GM21367 (cell line): ENCODE data around the gene DNAJC25.
"Not testable (repeated sequence)": the region's sequence is repeated elsewhere in the genome, so short reads cannot be mapped to it uniquely, and the experiment has no call there.

ENCODE experiments used
- ATAC-seq: cut with Tn5 transposase; IDR thresholded peaks from one replicate; pipeline ENCODE4 v1.9.1; 2021; ENCODE audit not compliant: unreplicated experiment

Gene DNAJC25

DNA sequence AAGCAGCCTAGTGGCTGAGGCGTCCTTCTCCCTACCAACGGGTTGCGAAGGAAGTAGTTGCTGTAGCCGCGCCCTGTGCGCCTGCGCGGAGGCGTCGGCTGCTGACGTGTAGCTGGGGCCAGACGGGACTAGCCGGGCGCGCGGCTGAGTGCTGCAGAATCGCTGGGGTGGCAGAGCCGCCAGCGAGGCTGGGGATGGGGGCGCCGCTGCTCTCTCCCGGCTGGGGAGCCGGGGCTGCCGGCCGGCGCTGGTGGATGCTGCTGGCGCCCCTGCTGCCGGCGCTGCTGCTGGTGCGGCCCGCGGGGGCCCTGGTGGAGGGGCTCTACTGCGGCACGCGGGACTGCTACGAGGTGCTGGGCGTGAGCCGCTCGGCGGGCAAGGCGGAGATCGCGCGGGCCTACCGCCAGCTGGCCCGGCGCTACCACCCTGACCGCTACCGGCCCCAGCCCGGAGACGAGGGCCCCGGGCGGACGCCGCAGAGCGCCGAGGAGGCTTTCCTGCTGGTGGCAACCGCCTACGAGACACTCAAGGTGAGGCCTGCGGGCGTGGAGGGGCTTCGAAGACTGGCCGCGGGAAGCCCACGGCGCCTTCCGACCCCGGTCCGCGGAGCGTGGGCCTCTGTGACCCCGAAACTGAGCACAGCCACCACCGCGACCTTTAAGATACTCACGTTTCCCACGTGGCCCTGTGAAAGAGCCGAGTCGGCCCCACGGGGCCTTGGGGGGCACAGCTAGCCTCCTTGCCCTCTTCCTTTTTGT is at the start of gene DNAJC25:
TSS of gene DNAJC25 (plus strand) at position 121 of the 758 bp plus-strand sequence. CDS start at position 195, 74 bp downstream.
- ATAC-seq = peak; percentile 98

DNA sequence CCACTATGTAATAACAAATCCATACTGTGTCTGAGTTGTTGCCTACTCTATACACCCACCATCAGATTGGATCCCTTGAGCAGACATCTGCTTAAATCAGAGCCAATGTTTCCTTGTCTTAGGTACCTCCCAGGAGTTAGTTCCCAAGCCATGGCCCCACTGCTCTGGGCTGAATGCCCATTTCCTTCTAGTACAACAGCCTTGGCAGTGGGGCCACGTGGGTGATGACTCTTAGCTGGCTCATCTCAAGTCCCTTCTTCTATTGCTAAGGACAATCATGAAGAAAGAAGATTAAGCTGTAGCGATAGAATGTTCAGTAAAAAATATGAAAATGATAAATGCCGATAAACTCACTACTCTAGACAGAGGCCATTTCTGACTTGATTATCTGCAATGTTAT is 48.2 kb upstream of the DNAJC25 start:
- ATAC-seq = no peak

DNA sequence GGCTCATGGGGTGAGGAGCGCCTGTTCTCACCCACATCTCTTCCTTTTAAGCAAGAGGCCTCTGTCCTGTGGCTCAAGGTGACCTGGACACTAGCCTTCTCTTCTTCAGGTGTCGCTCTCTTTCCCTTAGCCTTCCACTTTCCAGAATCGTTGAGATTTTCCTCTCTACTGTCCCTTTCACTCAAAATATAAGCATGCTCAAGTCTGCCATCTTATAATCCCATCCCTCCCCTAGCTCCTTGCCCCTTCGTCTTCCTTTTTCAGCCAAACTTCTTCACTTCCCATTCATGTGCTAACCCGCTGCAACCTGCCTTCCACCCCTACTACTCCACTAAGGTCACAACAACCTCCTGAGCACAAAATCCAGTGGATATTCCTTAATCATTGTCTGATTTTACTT is 44.8 kb upstream of the DNAJC25 start:
- no peak for ATAC-seq

GRCh38 chr9:111588846-111589245 is 42.3 kb upstream of the DNAJC25 start:
- ATAC-seq = no peak

- peak; percentile 55 for ATAC-seq
Observed at GRCh38 chr9:111597852-111598732, 33.0 kb upstream of the DNAJC25 start.

DNA sequence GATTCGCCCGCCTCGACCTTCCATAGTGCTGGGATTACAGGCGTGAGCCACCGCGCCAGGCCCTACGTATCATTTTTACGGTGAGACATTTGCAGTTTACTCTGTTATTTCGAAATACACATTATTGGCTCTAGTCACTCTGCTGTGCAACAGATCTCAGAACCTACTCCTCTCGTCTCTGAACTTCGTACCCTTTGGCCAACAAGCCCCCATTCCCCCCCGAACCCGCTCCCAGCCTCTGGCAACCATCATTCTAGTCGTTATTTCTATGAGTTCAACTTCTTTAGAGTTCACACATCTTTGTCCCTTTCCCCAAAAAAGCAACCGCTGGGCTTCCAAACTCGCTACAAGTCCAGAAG is 32.4 kb upstream of the DNAJC25 start:
- no peak for ATAC-seq

- peak; percentile 34 for ATAC-seq
Observed at GRCh38 chr9:111599092-111599954, 31.8 kb upstream of the DNAJC25 start, which contains the start of gene PTGR1. Gene PTGR1 (minus strand): TSS chr9:111599647. CDS start chr9:111597422, 2,225 bp downstream.

DNA sequence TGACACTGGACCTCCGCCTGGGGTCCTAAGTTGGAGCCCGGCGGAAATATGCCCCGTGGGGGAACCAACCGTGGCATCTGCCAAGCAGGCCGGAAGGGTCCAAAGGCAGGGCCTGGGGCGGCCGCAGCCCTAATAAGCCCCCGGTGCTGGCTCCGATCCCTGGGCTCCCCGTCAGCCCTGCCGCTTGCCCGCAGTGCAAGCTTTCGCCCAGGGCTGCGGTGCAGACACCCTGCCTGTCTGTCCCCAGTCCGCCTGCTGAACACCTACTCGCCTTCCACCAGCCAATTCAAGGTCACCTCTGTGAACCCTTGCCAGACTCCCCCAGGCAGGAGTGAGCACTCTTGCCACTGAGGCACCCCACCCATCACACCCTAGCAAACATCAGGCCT is 31.2 kb upstream of the DNAJC25 start:
- no peak for ATAC-seq

- ATAC-seq = no peak
Observed at GRCh38 chr9:111601237-111602018, 29.7 kb upstream of the DNAJC25 start.

- no peak for ATAC-seq
Observed at GRCh38 chr9:111603041-111603440, 28.1 kb upstream of the DNAJC25 start.

DNA sequence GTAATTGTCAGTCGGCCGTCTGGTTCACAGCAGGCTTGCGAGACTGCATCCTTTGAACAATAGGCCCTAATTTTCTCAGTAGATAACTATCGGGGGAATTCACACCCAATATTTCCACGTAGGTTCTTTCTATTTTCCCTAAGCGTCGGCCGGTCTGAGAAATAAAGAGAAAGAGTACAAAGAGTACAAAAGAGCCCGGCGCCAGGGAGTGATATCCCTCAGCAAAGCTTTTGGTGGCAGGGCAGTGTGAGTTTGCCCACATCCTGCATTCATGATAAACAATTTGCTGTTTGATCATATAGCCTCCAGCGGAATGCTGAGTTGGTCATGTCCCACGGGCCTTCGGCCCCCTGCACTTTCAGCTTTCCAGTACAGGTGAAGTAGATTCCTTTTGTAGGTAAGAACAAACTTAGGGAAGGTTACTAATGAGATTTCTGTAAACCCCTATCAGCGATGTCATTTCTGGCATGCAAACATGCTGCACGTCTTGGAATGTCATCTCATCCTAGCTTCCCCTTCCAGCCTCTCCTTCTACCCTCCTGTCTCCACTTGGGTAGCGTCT is 27.0 kb upstream of the DNAJC25 start:
- ATAC-seq = no peak

DNA sequence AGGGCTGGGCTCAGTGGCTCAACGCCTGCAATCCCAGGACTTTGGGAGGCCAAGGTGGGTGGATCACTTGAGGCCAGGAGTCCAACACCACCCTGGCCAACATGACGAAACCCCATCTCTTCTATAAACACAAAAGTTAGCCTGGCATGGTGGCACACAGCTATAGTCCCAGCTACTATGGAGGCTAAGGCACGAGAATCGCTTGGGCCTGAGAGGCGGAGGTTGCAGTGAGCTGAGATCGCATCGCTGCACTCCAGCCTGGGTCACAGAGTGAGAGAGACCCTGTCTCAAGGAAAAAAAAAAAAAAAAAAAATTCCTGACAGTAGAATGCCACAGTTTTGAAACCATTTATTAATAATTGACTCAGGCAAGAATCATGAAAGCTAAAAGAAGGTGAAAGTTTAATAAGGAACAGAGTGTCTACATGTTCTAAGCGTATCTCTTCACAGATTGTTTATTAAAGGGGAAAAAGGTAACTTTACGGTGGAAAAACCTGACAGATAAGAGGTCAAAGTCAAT is 26.0 kb upstream of the DNAJC25 start:
- ATAC-seq = no peak

GRCh38 chr9:111610149-111610548 is 21.0 kb upstream of the DNAJC25 start:
- no peak for ATAC-seq

- ATAC-seq = no peak
Observed at GRCh38 chr9:111610845-111611244, 20.3 kb upstream of the DNAJC25 start.

GRCh38 chr9:111613436-111614040 is 17.6 kb upstream of the DNAJC25 start:
- no peak for ATAC-seq

DNA sequence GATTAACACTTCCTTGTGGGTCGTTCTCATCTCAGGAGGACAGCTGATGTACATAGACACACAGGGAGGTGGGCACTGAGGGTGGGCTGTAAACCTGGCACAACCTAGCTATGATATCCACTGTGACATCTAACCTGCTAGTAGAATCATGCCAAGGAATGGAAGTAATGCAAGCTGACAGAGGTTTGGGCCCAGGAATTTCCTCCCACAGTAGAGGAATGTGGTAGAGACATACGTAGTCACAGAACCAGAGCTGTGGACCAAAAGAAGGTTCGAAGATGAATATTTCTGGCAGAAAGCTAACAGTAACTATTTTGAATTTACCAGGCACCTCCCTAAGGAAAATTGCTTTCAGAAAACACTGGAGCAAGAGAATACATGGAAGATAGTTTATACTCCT is 15.2 kb upstream of the DNAJC25 start:
- ATAC-seq = no peak

GRCh38 chr9:111617349-111617748 is 13.8 kb upstream of the DNAJC25 start:
- not testable (repeated sequence) for ATAC-seq

GRCh38 chr9:111621895-111622480 is 9.1 kb upstream of the DNAJC25 start:
- peak; percentile 67 for ATAC-seq

DNA sequence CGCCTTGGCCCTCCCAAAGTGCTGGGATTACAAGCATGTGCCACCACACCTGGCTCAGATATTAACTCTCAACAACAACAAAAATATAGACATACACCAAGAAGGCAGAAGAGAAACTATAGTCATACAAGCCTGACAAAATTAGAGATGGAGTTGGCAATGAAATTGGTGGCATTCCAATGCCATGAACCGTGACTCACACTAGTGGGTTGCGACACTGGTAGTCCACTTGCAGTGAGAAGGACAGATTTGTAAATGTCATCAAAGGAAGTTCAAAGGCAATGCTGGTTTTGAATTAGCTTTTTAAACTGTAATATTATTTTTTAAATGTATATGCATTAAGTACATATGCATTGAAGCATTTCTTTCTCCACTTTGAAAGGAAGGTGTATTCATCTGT is 8.5 kb upstream of the DNAJC25 start:
- no peak for ATAC-seq
